Measurements from ENCODE around the gene WHRN.

WHRN gene

GRCh38 chr9:114364134-114365041 lies 140.9 kb downstream of the WHRN start:
- DNase-seq (ENCODE audit: low spot score), result no peak

- DNase-seq (ENCODE audit: low spot score), result no peak
These were observed 141.8 kb downstream of the WHRN start for GRCh38 chr9:114363424-114363823.

GRCh38 chr9:114362394-114362793 lies 142.9 kb downstream of the WHRN start:
- no peak for DNase-seq (ENCODE audit: low spot score)

GRCh38 chr9:114361542-114361941 lies 143.7 kb downstream of the WHRN start:
- no peak for DNase-seq (ENCODE audit: low spot score)

- DNase-seq (ENCODE audit: low spot score), result no peak
These were observed 145.5 kb downstream of the WHRN start for GRCh38 chr9:114359801-114360200.

GRCh38 chr9:114357911-114358328 lies 147.4 kb downstream of the WHRN start:
- DNase-seq (ENCODE audit: low spot score), result no peak

GRCh38 chr9:114357360-114357759 lies 147.9 kb downstream of the WHRN start:
- DNase-seq (ENCODE audit: low spot score), result no peak

- DNase-seq (ENCODE audit: low spot score), result no peak
These were observed 148.5 kb downstream of the WHRN start for GRCh38 chr9:114356792-114357191.

GRCh38 chr9:114355821-114356220 lies 149.5 kb downstream of the WHRN start:
- DNase-seq (ENCODE audit: low spot score), result no peak
